ENCODE results near the gene DAGLB.
"Not testable (repeated sequence)": the region's sequence is repeated elsewhere in the genome, so short reads cannot be mapped to it uniquely, and the experiment has no call there.

The DAGLB gene

DNA sequence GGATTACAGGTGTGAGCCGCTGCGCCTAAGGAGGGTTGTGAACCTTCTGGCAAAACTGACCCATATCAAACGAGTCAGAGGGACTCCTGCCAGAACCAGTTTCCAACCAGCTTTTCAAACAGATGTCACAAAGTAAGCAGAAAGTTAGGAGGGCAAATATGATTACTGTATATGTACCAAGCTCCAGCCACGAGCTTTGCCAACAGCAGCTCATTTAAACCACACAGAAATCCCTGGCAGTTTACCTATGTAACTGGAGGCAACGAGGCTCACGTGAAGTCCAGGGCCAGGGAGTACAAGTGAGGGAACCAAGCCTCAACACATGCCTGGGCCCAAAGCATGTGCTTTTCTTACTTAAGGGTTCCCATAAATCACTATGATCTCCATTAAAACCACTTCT lies 12.5 kb upstream of the DAGLB start:
- no peak for DNase-seq

DNA sequence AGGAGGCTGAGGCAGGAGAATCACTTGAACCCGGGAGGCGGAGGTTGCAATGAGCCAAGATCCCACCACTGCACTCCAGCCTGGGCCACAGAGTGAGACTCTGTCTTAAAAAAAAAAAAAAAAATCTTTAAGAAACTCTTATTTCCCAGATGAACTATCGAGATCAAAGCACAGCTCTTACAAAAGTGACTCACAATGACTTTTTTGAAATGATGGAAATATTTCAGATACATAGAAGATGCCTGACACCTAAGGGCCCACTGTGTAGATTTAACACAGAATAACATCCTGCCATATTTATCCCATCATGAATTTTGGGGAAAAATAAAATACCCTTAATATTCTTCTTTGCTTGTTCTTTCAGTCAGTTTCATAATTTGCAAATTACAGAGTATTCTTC lies 10.9 kb upstream of the DAGLB start:
- DNase-seq: not testable (repeated sequence)

DNA sequence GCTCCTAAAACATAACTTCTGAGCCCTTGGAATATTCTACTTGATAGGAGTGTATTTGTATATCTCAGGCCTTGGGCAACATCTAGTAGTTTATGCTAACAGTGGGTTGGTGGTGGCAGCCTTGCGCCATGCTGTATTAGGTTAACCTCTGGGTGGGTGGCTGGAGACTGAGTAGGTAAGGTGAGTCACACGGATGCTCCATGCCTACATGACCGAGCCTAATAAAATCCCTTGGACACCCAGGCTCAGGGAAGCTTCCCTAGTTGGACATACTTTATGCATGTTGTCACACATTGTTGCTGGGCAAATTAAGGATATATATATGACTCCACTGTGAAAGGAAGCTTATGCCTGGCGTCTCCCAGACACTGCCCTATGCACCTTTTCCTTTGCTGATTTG lies 6.0 kb upstream of the DAGLB start:
- DNase-seq: no peak

DNA sequence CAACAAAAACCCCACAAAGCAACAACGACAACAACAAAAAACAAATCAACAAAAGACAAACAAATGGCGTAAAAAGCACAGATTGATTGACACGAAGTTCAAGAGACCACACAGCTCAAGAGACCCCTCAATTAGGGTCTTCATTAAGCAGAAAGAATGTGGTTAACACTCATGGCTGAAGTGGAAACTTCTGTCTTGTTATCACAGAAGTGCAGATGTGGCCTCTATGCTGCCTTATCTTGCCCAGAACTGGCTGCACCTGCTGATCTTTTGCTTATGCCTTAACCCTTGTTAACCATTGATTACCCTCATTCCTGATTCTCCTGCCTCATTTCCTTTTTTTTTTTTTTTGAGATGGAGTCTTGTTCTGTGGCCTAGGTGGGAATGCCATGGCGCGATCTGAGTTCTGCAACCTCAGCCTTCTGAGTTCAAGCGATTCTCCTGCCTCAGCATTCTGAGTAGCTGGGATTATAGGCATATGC lies 3.5 kb upstream of the DAGLB start:
- no peak for DNase-seq

DNA sequence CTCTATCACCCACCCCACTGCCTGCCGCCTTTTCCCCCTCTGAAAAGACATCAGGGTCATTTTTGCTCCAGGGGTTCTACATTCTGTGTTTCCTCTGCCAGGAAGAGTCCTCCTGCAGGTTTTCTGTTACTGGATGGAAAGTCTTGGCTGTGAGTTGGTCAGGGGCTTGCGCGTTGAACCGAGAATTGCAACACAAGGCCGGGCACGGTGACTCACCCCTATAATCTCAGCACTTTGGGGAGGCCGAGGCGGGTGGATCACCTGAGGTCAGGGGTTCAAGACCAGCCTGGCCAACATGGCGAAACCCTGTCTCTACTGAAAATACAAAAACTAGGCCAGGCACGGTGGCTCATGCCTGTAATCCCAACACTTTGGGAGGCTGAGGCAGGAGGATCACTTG lies 2.8 kb upstream of the DAGLB start:
- not testable (repeated sequence) for DNase-seq

DNA sequence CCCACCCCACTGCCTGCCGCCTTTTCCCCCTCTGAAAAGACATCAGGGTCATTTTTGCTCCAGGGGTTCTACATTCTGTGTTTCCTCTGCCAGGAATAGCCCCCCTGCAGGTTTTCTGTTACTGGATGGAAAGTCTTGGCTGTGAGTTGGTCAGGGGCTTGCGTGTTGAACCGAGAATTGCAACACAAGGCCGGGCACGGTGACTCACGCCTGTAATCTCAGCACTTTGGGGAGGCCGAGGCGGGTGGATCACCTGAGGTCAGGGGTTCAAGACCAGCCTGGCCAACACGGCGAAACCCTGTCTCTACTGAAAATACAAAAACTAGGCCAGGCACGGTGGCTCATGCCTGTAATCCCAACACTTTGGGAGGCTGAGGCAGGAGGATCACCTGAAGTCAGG lies 2.1 kb upstream of the DAGLB start:
- DNase-seq: not testable (repeated sequence)

DNA sequence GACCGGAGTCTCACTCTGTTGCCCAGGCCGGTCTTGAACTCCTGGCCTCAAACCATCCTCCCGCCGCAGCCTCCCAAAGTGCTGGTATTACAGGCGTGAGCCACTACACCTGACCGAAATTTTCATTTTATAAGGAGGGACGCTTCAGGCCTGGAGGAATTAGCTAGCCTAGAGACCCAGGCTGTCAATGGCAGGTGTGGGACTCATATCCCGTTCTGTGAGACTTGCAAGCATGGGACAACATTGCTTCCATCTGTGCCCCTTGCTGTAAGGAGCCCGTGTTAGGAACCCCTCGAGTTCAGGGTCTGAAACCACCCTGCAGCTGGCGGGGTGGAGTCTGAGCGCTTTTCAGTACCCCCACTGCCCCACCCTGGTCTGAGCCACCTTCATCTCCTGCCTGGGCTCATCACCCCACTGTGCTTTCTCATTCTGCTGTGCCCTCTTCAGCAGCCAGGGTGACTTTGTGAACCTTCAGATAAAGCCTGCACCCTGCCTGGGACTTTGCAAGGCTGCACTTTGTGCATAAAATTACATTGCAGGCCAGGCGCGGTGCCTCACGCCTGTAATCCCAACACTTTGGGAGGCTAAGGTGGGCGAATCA lies 1.3 kb upstream of the DAGLB start:
- DNase-seq: peak; percentile 5

DNA sequence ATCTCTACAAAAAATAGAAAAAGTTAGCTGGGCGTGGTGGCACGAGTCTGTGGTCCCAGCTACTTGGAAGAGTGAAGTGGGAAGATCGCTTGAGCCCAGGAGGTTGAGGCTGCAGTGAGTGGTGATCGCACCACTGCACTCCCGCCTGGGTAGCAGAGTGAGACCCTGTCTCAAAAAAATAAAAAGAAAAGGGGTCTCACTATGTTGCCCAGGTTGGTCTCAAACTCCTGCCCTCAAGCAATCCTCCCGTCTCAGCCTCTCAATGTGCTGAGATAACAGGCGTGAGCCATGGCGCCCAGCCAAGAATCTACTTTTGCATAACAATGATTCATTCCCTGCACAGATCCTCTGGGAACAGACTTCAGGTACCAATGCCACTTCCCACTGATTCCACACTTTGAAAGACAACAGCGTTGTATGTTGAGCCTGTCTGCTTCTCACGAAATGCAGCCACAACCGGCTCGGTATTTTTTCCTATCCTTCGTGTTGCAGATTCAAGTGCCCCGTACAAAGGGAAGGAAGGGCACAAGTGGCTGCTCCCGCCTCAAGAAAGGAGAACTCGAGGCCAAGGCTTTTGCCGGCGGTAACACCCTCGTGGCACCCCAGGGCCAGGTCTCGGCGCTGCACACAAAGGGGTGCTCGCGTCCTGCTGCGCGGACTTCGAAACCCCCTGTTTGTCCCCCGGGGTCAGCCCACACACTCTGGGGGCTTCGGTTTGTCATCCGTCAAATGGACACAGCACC lies 745 bp downstream of the DAGLB start:
- no peak for DNase-seq

DNA sequence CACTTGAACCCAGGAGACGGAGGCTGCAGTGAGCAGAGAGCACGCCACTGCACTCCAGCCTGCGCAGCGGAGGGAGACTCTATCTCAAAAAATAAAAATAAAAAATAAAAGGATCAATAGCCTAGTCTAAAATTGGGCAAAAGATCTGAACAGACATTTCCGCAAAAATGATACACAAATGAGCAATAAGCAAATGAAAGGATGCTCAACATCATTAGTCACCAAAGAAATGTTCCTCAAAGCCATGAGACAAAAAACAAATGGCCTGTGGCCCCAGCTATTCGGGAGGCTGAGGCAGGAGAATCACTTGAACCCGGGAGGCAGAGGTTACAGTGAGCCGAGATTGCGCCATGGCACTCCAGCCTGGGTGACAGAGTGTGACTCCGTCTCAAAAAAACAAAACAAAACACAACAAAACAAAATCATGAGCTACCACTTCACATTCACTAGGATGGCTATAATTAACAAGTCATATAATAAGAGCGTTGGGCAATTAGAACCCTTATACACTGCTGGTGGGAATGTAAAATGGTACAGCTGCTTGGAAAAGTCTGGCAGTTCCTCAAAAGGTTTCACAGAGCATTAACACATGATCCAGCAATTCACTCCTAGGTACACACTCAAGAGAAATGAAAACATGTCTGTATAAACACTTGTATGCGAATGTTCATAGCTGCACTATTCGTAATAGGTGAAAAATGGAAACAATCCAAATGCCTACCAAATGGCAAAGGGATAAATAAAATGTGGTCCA lies 3.1 kb downstream of the DAGLB start:
- no peak for DNase-seq

DNA sequence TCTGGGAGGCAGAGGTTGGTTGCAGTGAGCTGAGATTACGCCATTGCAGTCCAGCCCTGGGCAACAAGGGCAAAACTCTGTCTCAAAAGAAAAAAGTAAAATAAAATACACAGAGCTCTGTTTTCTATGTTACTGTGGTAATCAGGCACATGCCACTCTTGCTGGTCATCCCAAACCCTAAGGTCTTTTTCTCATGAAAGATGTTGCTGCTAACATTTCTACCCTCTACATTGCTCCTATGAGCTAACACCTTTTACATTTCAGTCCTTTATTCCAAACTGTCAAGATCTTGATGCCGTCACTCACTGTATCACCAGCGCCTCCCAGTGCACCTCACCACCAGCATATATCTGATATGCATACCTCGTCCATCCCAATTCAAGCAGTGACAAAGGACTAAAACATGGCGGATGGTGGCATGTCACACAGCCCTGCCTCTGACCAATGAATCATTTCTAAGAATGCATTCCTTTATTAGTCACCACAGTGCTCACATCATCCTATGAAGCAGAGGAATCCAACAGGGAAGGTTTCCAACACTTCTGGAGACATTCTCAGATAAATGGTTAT lies 4.3 kb downstream of the DAGLB start:
- DNase-seq: no peak

DNA sequence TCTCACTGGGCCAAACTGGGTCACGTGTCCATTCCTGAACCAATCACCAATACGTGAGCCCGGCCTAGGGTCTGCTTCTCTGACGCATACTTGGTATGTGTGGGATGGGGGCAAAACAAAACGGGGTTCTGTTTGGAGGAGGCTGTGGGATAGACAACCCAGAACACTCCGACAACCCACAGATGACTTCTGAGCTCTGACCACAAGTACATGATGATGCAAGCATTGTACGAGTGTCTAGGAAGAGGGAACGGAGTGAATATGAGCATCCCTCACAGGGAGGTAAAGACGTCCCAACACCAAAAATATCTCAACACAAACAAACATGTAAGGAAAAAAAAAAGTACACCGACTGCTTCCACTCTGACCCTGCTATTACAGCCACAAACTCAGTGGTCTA lies 5.6 kb downstream of the DAGLB start:
- no peak for DNase-seq

DNA sequence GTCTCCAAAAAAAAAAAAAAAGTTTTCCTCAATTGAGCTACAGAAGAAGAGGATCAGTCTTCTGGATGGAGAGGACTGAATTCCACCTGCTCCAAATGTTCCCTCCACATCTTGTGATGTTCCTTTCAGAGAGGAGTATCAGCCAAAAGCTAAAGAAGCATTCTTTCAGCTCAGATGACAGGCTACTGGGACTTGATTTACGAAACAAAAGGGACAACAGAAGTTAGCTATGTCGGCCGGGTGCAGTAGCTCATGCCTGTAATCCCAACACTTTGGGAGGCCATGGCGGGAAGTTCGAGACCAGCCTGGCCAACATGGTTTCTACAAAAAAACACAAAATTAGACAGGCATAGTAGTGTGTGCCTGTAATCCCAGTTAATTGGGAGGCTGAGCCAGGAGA lies 7.4 kb downstream of the DAGLB start:
- no peak for DNase-seq

DNA sequence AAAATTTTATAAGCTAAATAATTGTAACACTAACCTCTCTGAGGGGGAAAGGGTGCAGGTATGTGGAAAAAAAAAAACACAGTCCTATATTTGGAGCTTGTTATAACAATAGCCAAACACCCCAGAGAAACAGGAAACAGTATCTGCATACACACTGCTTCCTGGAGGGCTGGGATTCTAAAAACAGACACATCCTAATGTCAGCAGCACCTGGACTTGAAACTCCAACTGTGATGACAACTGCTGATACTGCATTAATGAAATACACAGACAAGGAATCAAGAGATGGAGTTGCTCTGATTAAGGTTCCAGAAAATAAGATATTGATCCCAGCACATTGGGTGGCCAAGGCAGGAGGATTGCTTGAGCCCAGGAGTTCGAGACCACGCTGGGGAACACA lies 9.3 kb downstream of the DAGLB start:
- no peak for DNase-seq

DNA sequence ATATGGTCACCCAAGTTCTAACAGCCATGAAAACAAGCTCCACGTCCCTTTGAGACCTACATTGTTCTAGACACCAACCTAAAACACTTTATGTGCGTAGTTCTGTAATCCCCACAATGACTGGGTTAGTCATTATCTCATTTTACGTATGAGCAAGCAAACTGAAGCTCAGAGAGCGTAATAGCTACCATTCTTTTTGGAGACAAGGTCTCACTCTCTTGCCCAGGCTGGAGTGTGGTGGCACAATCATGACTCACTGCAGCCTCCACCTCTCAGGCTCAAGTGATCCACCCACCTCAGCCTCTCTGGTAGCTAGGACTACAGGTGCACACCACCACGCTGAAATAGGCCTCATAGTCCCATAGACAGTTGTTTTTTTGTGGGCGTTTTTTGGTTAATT lies 10.5 kb downstream of the DAGLB start:
- DNase-seq: no peak

DNA sequence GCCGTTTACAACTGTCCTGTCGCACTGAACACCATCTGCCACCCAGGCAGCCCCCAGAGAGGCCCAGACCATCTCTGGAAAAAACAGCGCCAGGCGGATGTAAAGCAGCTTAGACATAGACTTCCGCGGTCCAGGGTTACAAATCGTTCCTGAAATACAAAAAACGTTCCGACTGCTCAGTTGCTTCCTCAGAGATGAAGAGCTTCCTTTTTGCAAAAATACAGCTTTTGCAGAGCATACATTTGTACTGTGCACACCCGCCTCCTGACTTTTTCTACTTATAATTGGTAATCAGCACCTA lies 11.4 kb downstream of the DAGLB start:
- DNase-seq: no peak

DNA sequence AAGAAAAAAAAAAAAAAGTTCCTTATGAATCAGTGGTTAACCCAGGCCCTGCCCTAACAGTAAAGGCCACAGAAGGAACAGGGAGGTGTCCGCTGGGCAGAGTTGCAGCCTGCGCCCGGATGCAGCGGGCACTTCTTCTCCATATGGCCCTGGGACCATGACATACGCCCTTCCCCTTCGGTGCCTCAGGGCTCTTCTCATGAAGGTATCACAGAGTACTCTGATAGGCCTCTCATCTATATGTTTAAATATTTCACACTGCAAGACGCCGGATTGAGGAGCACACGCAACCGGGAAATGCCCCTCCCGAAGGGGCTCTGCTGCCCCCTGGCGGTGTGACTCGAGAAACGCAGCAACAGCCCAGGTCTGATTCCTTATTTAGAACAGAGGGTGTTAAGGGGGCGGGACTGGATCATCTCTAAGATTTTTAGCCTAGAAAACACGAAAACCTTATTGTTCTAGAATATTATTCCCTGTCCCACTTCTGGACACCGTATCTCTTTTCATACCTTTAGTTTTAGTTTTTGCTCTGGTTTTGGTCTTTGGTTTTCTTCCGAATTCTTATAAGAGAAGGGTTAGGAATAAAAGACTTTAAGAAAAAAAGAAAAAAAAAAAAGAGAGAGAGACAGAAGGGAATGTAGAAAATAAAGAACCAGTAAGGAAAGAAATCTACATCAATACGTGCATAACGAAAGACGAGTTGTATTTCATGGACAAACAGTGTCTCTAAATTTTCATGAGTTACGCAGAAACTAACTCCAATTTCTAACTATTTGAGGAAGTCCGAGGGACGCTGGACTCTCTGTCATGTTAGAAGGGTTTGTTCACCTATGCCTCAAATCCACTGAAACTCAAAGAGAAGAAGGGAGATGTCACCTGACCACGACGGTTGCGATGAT lies 12.0 kb downstream of the DAGLB start:
- DNase-seq: peak; percentile 83

DNA sequence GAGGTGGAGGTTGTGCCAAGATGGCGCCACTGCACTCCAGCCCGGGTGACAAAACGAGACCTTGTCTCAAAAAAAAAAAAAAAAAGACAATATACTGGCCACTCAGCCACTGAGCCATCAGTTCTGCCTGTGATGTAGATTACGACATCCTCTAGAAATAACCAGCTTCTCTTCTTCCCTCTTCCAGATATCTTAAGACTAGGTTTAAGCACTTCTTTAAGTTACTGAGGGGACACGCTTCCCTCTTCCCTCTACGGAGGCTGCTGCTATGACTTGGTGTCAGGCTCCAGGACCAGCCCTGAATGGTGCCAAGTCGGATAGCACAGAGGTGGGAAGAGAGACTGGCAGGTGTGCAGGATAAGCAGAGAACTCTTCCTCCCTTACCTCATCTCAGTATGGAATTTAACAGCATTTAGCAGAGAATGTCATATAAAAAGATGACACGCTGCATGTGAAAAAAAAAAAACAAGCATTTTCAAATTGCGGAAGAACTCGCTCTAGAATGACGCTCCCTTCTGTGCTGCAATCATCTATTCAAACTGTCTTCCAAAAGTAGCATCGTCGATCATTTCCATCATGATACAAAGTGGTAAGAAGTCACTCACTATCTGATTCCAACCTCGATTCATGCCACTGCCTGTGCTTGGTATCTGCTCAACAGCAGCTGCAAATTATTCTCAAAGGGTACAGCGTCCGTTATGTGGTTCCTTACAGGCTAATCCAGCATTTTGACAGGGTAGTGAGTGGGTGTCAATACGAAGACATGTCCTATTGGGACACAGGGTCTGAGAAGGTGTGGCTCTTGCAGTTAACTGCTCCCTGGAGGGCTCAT lies 13.8 kb downstream of the DAGLB start:
- DNase-seq: no peak

DNA sequence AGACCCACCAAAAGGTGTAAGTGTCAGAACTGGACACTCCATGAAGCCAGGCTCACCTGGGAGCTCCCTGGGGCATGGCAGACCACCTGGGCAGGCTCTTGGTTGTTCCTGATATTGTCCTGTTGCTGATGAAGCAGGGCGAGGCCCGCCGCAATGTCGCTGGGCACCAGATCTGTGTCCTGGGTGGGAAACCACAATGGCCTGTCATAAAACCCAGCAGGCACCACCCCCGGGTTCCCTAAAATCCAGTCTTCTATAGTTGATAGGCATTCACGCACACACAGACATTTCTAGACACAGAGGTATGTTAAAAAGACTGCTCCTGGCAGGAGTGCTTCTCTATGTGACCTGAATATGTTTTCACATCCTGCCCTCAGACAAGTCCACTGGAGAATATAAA lies 15.0 kb downstream of the DAGLB start:
- DNase-seq: no peak

DNA sequence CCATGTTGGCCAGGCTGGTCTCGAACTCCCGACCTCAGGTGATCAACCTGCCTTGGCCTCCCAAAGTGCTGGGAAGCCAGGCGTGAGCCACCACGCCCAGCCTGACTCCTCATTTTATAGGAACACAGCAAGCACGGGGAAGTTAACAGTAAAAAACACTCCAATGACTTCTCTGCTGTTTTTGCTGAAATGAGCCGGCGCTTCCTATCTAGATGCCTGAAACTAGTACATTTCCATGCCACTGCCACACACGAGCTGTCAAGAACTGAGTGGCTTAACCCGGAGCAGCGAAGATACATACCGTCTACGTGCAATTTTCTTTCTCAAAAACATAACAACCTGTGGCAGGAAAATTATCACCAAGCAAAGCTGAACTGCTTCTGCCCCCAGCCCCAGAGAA lies 16.8 kb downstream of the DAGLB start:
- no peak for DNase-seq

DNA sequence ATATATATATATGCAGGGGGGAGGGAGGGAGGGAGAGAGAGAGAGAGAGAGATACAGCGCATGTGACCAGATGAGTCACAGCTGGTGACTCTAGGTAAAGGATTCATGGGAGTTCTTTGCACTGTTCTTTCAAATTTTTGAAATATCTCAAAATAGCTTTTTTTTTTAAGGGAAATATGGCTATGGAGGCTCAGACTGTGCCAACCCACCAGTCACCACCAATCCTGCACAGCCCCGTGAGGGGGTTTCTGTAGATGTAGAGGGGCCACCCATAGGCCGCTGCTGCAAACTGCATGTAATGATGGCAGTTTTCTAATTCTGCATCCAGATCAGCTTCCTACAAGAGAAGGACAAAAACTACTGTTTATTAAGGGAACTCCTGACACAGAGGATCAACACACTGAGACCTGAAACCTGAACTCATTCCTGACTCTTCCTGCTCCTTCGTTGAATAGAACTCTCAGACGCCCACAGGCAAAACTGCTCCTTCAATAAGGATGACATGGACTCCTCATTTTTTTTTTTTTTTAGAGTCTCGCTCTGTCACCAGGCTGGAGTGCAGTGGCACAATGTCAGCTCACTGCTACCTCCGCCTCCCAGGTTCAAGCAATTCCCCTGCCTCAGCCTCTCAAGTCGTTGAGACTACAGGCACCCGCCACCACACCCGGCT lies 17.3 kb downstream of the DAGLB start:
- DNase-seq: no peak

DNA sequence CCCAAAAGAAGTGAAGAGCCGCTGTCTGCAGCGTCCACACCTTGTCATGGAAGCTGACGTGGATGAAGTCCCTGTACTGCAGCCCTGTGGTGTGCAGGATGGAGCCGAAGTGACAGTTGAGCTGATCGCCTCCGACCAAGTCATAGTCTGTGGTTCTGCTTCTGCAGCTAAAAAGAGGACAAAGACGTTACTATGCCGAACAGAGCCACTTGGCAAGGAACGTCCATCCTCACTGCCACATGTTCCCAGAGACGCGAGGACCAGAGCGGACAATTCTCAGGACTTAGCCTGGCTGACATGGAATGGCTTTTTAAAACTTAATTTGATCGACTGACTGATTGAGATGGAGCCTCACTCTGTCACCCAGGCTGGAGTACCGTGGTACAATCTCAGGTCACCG lies 21.8 kb downstream of the DAGLB start:
- no peak for DNase-seq

All from retina (tissue), 1 donor.